ENCODE results near the gene CD72.

Gene CD72, protein sequence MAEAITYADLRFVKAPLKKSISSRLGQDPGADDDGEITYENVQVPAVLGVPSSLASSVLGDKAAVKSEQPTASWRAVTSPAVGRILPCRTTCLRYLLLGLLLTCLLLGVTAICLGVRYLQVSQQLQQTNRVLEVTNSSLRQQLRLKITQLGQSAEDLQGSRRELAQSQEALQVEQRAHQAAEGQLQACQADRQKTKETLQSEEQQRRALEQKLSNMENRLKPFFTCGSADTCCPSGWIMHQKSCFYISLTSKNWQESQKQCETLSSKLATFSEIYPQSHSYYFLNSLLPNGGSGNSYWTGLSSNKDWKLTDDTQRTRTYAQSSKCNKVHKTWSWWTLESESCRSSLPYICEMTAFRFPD

DNA sequence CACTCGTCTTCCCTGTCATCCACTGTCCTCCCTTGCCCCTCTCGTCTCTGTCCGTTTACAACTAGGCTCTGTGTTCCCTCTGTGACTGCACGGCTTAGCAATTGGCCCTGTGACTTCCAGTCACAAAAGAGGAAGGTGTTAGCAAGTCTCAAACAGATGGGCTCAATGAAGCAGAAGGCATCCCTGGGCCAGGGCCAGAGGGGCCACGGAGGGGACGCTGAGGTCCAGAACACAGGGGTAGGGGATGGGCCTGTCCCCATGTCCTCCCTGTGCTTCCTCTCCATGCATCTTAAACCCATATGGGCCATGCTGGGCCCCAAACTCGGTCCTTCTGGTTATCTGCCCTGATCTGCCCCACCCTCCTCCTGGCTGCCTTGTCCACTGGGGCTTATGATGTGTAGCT is at the start of gene CD72:
Gene CD72 (minus strand): TSS at position 89 of the 403 bp plus-strand sequence. CDS start 110 bp downstream, outside the sequence.
- no peak for TF ChIP-seq EZH2phosphoT487 (IDR thresholded peaks at IDR 0.05; ENCODE audit: low read length)
- TF ChIP-seq EZH2 (optimal IDR thresholded peaks at IDR 0.05; ENCODE audit: low read depth, low read length): no peak
- TF ChIP-seq, protein P1, sequence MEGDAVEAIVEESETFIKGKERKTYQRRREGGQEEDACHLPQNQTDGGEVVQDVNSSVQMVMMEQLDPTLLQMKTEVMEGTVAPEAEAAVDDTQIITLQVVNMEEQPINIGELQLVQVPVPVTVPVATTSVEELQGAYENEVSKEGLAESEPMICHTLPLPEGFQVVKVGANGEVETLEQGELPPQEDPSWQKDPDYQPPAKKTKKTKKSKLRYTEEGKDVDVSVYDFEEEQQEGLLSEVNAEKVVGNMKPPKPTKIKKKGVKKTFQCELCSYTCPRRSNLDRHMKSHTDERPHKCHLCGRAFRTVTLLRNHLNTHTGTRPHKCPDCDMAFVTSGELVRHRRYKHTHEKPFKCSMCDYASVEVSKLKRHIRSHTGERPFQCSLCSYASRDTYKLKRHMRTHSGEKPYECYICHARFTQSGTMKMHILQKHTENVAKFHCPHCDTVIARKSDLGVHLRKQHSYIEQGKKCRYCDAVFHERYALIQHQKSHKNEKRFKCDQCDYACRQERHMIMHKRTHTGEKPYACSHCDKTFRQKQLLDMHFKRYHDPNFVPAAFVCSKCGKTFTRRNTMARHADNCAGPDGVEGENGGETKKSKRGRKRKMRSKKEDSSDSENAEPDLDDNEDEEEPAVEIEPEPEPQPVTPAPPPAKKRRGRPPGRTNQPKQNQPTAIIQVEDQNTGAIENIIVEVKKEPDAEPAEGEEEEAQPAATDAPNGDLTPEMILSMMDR (IDR thresholded peaks at IDR 0.05; ENCODE audit: low read length): no peak
- Histone ChIP-seq H3K79me2 (ENCODE audit: low read length) (no peaks in the 10 kb centered on the region), H3K9me2 (replicated peaks; ENCODE audit: insufficient read depth, low read length) (no peaks in the 10 kb centered on the region), H3K9me3 (replicated peaks; ENCODE audit: insufficient read depth, low read length) (no peaks in the 10 kb centered on the region), H3K27ac (ENCODE audit: low read length) (no peak within 1 kb of the TSS), H3K36me3 (replicated peaks; ENCODE audit: insufficient read depth, low read length) (no peaks in the 10 kb centered on the region), H3K4me2 (ENCODE audit: low read depth, low read length) (peak within 1 kb of the TSS; percentile 73), H3K9ac (ENCODE audit: low read length) (peak within 1 kb of the TSS; percentile 31; the same call in 1 of the 2 replicates), H4K20me1 (ENCODE audit: insufficient read depth, low read length) (no peaks in the 10 kb centered on the region), H3K27me3 (replicated peaks; ENCODE audit: insufficient read depth, low read length) (0 out of 2 replicates have a peak, but pooled peaks cover 7% of the 10 kb centered on the region), H3F3A (ENCODE audit: insufficient read depth, low read length) (no peaks in the 10 kb centered on the region), H3K4me1 (ENCODE audit: low read length) (no peaks in the 10 kb centered on the region), H2AFZ (ENCODE audit: low read length) (peak within 1 kb of the TSS; percentile 74), H3K4me3 (ENCODE audit: low read length) (peak within 1 kb of the TSS; percentile 48)
- DNase-seq: no peak

DNA sequence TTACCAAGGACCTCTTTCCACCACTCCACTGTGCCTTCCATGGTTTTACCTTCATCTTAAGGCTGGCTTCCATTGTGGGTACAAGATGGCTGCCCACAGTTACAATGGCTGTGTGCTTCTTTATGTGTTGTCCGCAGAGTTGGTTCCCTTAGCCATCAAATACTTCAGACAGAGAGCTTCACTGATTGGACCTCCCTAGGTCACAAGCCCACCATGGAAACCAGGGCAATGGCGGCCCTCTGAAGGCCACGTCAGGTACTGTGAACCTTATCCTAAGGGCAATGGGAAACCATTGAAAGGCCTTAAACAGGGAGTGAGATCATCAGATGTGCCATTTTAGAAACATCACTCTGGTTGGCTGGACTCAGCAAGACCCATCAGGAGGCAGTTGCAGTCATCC is 49.7 kb upstream of the CD72 start:
- Histone ChIP-seq H3K4me2 (ENCODE audit: low read depth, low read length) (no peak overlapping the region), H3K9me3 (replicated peaks; ENCODE audit: insufficient read depth, low read length) (no peaks in the 10 kb centered on the region), H3K27ac (ENCODE audit: low read length) (no peak overlapping the region), H2AFZ (ENCODE audit: low read length) (no peak overlapping the region), H3F3A (ENCODE audit: insufficient read depth, low read length) (peaks cover 16% of the 10 kb centered on the region), H3K9ac (ENCODE audit: low read length) (no peak overlapping the region), H3K27me3 (replicated peaks; ENCODE audit: insufficient read depth, low read length) (no peaks in the 10 kb centered on the region), H3K4me1 (ENCODE audit: low read length) (peaks cover 9% of the 10 kb centered on the region), H3K4me3 (ENCODE audit: low read length) (no peak overlapping the region), H3K9me2 (replicated peaks; ENCODE audit: insufficient read depth, low read length) (no peaks in the 10 kb centered on the region), H3K36me3 (replicated peaks; ENCODE audit: insufficient read depth, low read length) (no peaks in the 10 kb centered on the region), H4K20me1 (ENCODE audit: insufficient read depth, low read length) (no peaks in the 10 kb centered on the region), H3K79me2 (ENCODE audit: low read length) (no peaks in the 10 kb centered on the region)
- DNase-seq: no peak
- TF ChIP-seq, protein P1 (IDR thresholded peaks at IDR 0.05; ENCODE audit: low read length): no peak
- no peak for TF ChIP-seq EZH2phosphoT487 (IDR thresholded peaks at IDR 0.05; ENCODE audit: low read length)
- no peak for TF ChIP-seq EZH2 (optimal IDR thresholded peaks at IDR 0.05; ENCODE audit: low read depth, low read length)

DNA sequence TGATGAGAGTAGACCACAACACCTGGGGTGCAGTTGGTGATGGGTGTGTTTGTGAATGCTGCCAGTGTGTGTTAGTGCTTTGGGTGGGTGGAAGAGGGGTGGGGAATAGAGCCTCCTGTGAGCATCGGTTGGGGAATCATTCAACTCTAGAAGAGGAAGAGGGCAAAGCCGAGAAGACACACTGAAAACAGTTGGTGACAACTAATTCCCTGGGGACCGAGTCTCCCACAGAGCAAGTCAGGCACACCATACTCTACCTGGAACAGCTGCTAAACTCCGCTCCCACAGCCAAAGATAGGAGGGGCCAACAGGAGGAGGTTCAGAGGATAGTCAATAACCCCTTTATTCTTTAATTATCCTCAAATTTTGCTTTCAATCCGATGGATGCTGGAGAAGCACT is 48.3 kb upstream of the CD72 start:
- no peak overlapping the region for H3K27ac ChIP-seq (ENCODE audit: low read length)
- no peak for DNase-seq
- H3K9ac ChIP-seq (ENCODE audit: low read length): no peak overlapping the region
- TF ChIP-seq, protein P1 (IDR thresholded peaks at IDR 0.05; ENCODE audit: low read length): no peak
- TF ChIP-seq EZH2phosphoT487 (IDR thresholded peaks at IDR 0.05; ENCODE audit: low read length) (no peak), EZH2 (optimal IDR thresholded peaks at IDR 0.05; ENCODE audit: low read depth, low read length) (no peak)
- no peak overlapping the region for H3K4me3 ChIP-seq (ENCODE audit: low read length)
- no peaks in the 10 kb centered on the region for H3K36me3 ChIP-seq (replicated peaks; ENCODE audit: insufficient read depth, low read length)
- H3K4me1 ChIP-seq (ENCODE audit: low read length): peaks cover 9% of the 10 kb centered on the region
- no peaks in the 10 kb centered on the region for H3K79me2 ChIP-seq (ENCODE audit: low read length)
- H4K20me1 ChIP-seq (ENCODE audit: insufficient read depth, low read length): no peaks in the 10 kb centered on the region
- no peak overlapping the region for H2AFZ ChIP-seq (ENCODE audit: low read length)
- no peaks in the 10 kb centered on the region for H3K9me3 ChIP-seq (replicated peaks; ENCODE audit: insufficient read depth, low read length)
- no peaks in the 10 kb centered on the region for H3K9me2 ChIP-seq (replicated peaks; ENCODE audit: insufficient read depth, low read length)
- no peaks in the 10 kb centered on the region for H3K27me3 ChIP-seq (replicated peaks; ENCODE audit: insufficient read depth, low read length)
- peaks cover 16% of the 10 kb centered on the region for H3F3A ChIP-seq (ENCODE audit: insufficient read depth, low read length)
- H3K4me2 ChIP-seq (ENCODE audit: low read depth, low read length): no peak overlapping the region
